NCI-H2107 (cell line): ENCODE results near the gene CAMKMT.
A peak's percentile ranks its signal among the peaks of the same experiment; 100 is the strongest.

Experiments used
- DNase-seq: peaks from one replicate; lab custom pipeline; 2025; lab: John Stamatoyannopoulos, UW

CAMKMT gene

DNA sequence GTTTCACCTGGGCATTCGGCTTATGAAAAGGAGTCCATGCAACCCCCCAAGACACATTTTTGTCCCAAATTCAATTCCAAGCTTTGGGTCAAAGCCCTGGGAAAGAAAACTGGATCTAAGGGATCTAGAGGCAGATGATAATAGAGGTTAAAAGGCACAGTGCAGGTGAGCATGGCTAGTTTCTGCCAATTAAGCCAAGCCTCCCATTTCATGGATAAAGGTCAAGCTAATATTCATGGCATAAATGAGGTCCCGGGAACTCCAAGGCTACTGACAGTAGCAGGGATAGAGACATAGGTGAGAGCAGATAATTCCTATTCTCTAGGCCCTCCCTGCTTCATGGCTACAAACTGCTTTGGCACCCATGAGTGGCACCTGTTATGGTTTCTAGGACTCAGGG is 83.1 kb downstream of the CAMKMT start:
- no peak for DNase-seq

DNA sequence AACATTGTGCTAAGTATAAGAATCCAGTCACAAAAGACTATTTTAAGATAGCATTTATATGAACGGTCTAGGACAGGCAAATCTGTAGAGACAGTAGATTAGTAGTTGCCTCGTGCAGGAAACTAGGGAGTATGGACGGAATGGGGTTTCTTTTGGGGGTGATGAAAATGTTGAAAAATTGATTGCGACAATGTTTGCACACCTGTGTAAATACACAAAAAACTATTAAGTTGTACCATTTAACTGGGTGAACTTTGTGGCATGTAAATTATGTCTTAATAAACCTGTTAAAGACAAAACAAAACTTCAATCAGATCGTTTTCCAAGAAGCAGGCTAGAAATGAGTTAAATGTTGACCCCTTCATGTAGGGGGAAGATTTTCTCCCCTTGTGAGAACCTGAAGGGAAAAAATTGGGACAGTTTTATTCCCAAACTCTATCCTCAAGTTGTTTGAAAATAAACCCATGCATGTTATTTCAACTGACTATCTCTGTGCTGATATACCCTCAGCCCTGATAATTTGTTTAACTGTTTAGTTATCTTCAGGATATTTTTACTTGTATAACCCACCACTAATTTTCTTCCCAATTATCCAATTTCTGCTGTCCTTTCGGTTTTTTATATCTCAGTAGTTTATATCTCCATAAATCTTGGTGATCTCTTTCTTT is 87.2 kb downstream of the CAMKMT start:
- DNase-seq: no peak

DNA sequence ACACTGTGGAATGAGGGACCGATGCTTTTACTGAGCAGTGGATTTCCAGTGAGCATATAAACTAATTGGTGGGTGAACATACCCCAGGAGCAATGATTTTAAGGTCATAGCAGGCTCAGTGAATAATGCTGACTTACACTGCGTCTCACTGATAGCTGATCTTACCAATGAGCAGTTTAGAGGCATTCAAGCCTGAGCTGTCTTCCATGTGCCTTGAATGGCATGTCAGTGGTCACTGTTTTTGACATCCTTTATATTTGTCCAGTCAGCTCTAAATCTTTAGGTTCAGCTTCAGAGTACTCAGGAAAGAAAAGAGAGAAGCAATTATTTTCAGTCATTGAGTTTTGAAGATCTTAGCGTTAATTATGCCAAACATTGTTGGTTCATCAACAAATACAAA is 88.3 kb downstream of the CAMKMT start:
- no peak for DNase-seq

DNA sequence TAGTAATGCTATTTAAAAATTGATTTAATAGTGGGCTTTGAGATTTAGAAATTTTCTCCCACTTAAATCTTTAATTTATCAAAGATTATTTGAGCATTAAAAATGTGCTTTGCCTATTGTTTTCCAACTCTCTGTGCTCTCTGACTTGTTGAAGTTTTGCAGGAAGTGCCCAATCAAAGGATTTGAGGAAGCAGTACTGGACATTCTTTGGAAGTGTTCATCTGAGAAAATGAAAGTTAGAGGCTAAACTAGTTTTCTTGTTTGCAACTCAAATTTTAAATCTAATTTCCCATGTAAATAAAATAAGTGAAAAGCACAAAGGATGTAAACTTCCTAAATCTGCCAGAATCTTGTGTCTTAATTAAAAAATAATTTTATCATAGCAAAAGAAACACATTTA is 89.1 kb downstream of the CAMKMT start:
- no peak for DNase-seq

DNA sequence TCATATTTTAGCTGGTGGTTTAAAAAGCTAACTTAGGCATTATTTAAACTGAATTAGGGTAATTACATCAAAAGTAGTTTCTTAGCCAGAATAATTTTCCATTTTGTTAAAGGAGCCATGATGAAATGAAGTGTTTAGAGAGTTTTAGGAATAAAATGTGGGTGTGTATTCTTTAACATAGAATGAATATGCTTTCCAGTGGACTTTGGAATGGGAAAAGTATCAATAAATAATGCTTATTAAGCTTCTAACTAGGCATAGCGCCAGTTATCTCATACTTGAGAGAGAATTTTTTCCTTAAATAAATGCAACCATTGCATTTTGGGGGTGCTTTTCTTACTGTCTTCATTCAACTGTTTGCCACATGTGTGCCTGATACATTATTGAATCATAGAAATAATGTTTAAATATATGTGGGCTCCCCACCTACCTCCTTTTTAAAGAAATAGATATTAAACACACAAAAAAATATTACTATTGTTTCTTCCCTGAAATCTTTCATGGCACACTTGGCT is 90.4 kb downstream of the CAMKMT start:
- no peak for DNase-seq

DNA sequence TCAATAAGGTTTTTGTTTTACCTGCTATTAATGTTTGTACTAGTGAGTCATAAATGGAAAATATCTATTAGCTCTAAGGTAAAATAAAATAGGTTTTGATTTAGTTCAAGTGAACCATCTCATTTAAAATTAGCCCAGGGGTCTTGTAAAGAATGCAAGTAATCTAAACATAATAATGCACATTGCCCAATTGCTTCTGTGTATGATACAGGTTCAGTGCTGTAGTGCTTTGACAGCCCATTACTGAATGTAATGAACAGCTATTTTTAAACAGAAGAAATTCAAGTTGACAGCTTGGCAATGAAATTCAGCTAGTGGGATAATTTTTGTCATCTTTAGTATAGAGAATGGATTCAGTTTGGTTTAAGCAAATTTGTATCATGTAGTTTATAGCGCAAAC is 91.5 kb downstream of the CAMKMT start:
- no peak for DNase-seq

DNA sequence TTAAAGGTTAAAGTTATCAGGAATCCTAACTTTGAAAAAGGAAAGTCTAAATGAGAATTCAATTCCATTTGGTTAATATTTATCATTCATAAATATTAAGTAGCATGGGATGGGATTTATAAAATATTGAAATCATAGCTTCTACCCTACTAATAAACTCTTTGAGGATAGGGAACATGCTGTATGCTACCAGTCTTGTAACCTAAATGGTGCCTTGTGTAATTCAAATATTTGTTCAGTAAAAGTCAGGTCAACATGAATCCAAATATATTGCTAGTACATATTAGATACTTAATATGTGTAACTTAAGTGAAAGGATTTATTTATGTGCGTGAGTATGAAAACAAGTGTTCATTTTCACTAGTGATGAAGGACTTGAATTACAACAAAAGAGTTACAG is 94.1 kb downstream of the CAMKMT start:
- DNase-seq: no peak

DNA sequence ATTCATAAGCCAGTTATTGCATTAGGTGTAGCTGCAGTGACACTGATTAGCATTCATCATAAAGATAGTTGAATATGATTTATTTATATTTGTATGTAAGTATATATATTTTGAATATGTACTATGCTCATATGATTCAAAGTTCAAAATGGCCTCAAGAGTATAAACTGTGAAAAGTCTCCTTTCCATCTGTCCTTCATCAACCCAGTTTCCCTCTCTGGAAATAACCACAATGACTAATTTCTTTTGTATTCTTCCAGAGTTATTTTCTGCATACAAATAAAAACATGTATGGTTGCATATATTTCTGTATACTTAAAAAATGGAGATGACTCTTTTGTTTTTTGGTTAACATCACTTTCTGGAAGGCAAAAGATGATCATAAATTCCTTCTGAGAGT is 95.2 kb downstream of the CAMKMT start:
- DNase-seq: no peak

DNA sequence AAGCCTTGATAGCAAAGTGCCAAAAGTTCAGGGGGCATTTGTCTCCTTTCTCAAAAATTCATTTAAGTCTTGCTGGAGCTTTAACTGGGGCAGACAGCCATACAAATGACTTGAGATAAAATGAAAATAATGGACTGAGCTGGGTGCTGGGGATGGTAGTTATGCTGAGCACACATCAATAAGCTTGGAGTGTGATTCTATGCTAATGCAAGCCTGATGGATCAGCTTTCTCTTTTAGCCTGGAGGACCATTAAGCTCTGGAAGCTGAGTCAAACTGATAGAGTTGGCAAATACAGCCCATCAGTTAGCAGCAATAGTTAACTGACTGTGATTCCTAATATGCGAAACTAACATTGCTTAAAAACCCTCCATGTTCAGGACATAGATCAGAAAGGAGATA is 98.0 kb downstream of the CAMKMT start:
- DNase-seq: no peak

DNA sequence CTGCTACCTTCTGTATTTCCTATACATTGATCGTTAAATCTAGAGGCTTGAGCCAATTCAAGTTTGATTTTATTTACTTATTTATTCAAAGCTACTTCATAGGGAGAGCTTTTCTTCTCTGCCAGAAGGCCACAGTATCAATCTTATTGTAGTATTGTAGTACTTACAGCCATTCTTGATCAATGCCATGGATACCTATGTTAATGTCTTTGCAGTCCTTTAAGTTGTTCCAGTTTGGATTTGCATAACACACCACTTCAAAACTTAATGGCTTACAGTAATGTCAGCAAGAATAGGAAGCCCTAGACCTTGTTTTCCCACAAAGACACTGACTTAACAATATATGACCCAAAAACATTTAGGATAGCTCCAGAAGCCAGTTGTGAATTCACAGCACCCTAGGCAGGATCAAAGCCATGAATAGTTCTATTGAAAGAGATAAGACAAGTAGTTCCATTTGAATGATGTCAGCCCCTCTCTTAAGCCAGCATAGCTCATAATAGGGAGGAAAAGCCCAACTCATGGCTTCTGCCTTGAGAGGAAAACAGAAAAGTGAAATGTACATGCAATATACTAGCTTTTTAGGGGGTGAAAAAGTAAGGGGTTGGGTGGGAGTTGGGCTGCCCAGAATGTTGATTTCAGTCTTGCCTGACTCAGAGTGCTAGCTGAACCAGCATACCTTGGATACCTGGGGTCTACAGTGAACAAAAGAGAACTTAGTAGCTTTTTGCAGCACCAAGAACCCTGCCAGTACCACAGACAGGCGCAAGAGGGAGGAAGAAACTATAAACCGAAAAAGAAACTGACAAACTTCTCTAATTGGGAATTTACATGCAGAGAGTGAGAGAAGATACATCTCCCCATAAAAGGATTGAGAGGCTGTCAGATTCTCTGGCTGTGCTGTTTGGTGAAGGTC is 101.4 kb downstream of the CAMKMT start:
- DNase-seq: no peak

DNA sequence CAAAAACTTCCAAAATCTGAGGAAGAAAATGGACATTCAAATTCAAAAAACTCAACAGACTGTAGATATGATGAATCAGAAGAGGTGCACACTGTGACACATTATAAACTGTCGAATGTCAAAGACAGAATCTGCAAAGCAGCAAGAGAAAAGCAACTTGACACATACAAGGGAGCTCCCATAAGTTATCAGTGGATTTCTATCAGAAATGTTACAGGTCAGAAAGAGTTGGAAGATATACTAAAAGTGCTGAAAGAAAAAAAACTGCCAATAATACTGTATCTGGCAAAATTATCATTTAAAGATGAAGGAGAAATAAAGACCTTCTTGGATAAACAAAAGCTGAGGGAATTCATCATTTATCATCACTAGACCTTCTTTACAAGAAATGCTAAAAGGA is 102.7 kb downstream of the CAMKMT start:
- DNase-seq: no peak

DNA sequence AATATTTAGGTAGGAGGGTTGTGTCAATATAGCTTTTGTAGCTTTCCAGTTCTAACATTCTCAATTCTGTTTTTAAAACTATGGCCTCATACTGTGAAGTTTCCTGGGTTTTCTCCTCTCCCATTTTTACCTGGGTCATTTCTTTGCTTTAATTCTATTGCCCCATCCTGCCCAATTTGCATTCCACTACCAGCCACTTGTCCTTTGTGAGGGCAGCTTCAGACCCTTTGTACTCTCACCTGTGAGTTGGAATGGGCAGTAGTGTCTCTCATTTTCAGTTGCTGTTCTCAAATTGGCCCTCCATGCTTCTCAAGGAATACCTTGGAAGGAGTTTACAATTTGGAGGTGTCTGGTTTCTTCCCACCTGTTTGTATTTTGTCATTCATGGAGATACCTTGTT is 108.4 kb downstream of the CAMKMT start:
- DNase-seq: no peak

DNA sequence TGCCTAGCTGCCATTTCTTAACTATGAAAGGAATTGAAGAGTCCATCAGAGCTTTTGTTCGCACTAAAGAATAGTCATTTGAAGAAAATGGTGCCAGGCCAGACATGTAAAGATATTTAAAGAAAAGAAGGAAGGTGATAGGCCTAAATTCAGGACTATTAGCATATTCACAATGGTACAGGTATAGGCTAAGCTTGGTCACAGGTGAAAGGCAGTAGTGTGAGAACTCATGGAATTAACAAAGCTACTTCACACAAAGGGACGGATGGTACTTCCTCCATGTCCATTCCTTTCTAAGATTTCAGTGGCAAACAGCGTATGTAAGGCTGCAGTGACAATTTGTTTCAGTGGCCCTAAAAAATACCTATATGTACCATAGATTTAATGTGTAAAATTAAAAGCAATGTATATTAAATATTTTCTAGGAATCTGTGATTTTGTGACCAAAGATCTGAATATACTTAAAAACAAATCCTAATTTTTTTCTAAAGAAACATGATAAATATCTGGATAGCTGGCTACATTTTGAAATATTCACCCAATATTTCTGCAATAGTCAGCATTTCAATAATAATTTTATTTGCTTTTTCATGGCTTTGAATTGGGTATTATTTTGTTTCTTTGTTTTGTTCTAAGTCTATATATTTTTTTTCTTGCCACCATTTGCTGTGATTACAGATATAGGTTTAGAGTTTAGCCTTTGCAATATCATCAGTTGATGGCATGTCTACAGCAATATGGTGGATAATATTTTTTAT is 116.1 kb downstream of the CAMKMT start:
- DNase-seq: no peak

DNA sequence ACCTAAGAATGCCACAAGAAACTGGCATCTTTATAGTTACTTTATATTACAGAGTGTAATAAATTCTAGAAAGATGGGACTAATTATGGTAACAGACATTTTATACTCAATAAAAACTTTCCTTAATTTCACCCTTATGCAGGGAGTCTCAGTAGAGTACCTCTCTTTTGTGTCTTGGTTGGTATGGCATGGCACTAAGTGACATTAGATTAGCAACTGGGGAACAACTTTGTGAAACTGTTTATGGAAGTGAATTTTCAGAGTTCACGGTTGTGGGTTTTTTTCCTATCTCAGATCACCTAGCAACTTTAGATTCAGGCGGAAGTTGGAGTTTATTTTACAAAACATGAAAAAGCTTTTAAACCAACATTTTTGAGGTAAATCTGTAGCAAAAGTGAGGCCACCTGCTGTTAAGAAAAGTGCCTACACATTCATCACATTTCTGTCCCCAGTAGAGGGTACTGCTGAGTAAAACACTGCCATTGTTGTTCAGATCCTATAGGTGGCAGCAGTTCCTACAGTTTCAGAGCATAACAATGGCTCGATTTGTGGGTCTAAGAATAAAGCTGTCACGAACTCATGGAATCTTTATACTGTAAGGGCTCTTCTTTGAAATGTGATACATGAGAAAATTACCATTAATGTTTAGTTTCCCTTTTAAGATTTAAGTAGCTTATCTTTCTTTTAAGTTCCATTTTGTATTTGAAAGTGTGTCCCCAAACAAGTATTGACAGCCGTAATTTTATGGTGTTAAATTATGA is 117.6 kb downstream of the CAMKMT start:
- peak; percentile 41 for DNase-seq

DNA sequence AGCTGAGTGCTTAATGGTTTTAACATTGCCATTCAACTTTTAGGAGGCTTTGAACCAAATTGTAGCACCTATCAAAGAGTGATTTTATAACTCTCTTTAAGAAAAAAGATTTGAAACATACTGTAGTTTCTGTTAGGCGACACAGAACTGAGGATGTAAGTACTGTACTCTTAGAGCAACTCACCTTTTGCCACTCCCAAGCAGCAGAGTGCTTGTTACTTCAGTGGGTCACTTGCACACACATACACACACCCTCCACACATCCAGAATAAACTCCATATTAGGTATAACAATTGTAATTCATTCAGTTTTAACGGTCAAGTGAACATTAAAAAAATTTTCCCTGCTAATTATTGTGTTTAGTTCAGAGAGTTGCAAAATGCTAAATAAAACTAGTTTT is 118.3 kb downstream of the CAMKMT start:
- no peak for DNase-seq

DNA sequence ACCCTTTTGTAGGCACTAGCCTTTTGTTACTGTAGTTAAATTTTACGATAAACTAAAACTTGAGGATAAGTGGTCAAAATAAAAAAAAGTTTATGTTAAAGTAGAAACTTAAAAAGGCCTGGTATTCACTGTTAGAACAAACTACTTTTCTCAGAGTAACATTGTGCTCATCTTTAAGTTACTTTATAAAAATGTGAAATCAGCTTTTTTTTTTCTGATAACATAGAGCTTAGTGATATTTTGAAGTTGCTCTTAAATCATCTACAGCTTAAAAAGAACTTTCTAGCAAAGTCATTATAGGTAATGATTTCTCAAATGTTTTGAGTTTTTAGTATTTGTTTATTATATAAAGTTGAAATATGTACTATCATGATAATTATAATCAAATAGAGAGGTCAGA is 125.3 kb downstream of the CAMKMT start:
- DNase-seq: no peak

DNA sequence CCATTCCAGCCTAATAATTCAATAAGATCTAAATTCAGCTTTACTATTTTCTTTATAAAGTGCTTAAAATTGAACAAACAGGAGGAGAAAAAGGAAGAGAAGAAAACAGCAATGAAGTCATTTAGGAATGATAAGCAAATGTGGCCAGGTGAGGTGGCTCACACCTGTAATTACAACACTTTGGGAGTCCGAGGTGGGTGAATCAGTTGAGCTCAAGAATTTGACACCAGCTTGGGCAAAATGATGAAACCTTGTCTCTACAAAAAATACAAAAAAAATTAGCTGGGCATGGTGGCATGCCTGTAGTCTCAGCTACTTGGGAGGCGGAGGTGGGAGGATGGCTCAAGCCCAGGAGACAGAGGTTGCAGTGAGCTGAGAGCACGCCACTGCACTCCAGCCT is 129.0 kb downstream of the CAMKMT start:
- no peak for DNase-seq

DNA sequence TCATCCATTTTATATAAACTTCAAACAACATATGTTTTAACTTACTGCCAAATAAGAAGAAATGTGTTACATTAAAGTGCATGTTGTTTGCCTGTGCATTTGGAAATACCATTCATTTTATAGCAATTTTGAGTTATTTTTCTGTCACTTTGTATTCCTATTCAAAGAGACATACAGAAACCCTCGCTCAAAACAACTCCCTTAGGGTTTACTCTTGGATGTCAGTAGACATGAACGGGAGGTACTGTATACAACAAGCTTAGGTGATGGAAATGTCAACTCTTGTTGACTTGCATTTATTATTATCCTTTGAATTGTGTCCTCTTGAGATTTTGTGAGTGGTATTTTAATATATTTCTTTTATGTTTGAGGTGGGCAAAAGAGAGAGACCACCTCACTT is 132.3 kb downstream of the CAMKMT start:
- DNase-seq: no peak

DNA sequence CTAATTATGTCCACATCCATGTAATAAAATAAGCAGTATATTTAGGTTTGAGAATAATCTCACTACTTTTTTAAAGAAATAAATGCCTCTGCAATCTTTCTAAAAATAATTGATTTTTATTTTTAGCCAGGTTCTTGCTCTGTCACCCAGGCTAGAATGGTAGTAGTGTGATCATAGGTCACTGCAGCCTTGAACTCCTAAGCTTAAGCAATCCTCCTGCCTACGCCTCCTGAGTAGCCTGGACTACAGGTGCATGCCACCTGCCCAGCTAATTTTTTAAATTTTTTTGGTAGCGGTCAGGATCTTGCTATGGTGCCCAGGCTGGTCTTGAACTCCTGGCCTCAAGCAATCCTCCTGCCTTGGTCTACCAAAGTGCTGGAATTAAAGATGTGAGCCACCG is 133.3 kb downstream of the CAMKMT start:
- no peak for DNase-seq

DNA sequence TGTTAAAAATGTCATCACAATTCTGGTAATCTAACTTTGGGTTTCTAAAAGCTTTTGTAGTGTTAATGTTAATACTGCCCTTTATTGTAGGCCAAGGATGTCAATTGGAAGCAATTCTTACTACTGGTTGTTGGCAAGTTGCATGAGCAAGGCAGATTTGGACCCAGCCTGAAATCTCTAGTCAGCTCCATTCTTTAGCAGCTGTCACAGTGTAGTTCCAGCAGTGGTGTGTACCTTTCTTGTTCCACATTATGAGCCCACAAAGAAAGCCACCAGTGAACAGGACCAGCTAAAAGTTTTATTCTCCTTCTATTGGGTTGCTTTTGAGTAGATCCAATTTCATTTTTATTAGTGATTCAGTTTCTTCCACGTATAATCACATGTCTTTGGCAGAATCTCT is 133.8 kb downstream of the CAMKMT start:
- DNase-seq: no peak

DNA sequence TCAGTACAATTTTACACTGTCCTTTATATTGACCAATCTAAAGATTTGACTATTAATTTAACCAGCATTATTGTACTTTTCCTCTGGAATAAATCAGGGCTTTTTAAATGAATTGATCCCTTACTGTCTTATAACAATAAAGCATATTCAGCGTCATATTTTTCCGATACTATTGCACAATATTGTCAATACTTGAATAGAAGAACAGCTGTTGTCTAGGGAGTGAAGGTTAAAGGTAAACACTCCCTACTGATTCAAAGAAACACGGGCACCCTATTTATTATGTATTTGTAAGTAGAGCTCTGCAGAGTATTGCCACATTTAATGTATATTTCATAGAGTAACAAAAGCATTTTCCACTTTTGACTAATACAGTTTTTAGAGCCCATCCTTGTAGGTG is 134.4 kb downstream of the CAMKMT start:
- DNase-seq: no peak

DNA sequence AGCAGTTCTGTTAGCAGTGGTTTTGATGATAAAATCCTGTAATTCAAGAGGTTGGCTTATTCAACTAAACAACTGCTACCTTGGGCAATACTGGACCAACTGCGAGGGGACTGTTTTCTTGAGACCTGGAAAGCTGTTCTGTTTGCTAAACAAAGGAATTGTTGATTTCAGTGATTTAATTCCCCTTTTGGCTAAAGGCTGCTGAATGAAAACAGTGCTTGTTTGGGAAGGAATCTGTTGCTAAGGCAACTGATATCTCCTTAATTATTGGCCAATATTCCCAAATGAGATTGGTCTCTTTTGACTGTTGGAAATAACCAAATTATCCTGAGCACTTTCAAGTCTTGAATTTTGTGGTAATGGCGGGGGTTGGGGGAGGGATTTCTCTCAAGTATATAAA is 136.8 kb downstream of the CAMKMT start:
- DNase-seq: no peak
